Measurements from ENCODE around the gene UTP11.

GRCh38 chr1:37965301-37965700, 47.2 kb upstream of the UTP11 start:
- TF ChIP-seq FOXA1 (IDR thresholded peaks at IDR 0.05) (no peak), TARDBP (IDR thresholded peaks at IDR 0.05) (no peak), HDGF (IDR thresholded peaks at IDR 0.05; ENCODE audit: borderline replicate concordance) (no peak), FOXK2 (IDR thresholded peaks at IDR 0.05) (no peak), FOXM1 (IDR thresholded peaks at IDR 0.05; ENCODE audit: borderline replicate concordance) (no peak), BHLHE40 (IDR thresholded peaks at IDR 0.05; ENCODE audit: borderline replicate concordance) (no peak), SP1 (IDR thresholded peaks at IDR 0.05) (no peak)
